Endothelial cell of umbilical vein (primary cell): Measurements from ENCODE around the gene SNRPN. TPM values are rescaled to one million over a fixed set of nuclear protein-coding genes. Genes with fewer than 3 reads are reported as not detected.

Source experiments
- BruUV-seq: library from RNA; stranded (reverse); fragments of 400-500 nt; replicated peaks from 2 replicates; lab custom pipeline; 2021; lab: Mats Ljungman, UMichigan
- CTCF ChIA-PET: fragments of 300-600, 350-600 bp; sonication (Branson Sonifier 250); formaldehyde crosslinking; loops from one replicate; lab custom pipeline; 2021; ENCODE audit warnings: antibody characterized with exemption, inconsistent platforms; lab: Charles Lee
- POLR2A ChIA-PET: fragments of 300-600, 350-600 bp; sonication (Branson Sonifier 250); formaldehyde crosslinking; loops from one replicate; lab custom pipeline; 2021; ENCODE audit warnings: antibody characterized with exemption, inconsistent platforms; lab: Charles Lee
- DNase-seq: peaks from one replicate; pipeline ENCODE4 v3.0.0-alpha.2; 2011; ENCODE audit warnings: low read depth, low spot score
- FAIRE-seq: peaks from 2 replicates; lab custom pipeline; 2011; peaks lifted over from hg19 to GRCh38; lab: Jason Lieb, UNC
- H2AFZ ChIP-seq: 2 replicates; pipeline ENCODE4 v1.6.0; 2012; ENCODE audit warnings: low read depth, low read length, control low read depth, inconsistent platforms
- H3K27ac ChIP-seq: 2 replicates; pipeline ENCODE4 v1.5.1; 2011; ENCODE audit warnings: low read depth, mild to moderate bottlenecking, control low read depth, low read length, moderate library complexity; ENCODE audit not compliant: insufficient read depth
- H3K27me3 ChIP-seq, 2 experiments: 2 replicates each; pipeline versions ENCODE4 v1.6.0 to v1.6.1; 2011; ENCODE audit warnings: low read length in 2 of 2, mixed read lengths in 1 of 2; ENCODE audit not compliant: control insufficient read depth in 2 of 2, insufficient read depth in 2 of 2
- H3K36me3 ChIP-seq, 2 experiments: 2 replicates in 1 of 2; 3 replicates in 1 of 2; pipeline ENCODE4 v1.5.1; 2011; ENCODE audit warnings: low read length in 2 of 2, mild to moderate bottlenecking in 1 of 2, moderate library complexity in 1 of 2; ENCODE audit not compliant: control insufficient read depth in 2 of 2, insufficient read depth in 2 of 2; ENCODE audit errors: extremely low read depth in 1 of 2
- H3K4me1 ChIP-seq: 3 replicates; pipeline ENCODE4 v1.5.1; 2011; ENCODE audit warnings: mild to moderate bottlenecking, low read length; ENCODE audit not compliant: control insufficient read depth, insufficient read depth; ENCODE audit errors: extremely low read depth
- H3K4me2 ChIP-seq: 2 replicates; pipeline ENCODE4 v1.6.1; 2011; ENCODE audit warnings: low read length, control low read depth, mixed read lengths; ENCODE audit not compliant: insufficient read depth
- H3K4me3 ChIP-seq, 3 experiments: fragments of 200-600 bp in 1 of 3; sonication (generic), shearing (Covaris generic) in 1 of 3; replicated peaks in 1 of 3; 2 replicates each; pipeline ENCODE4 v1.5.1; 2011 to 2016; ENCODE audit warnings: control low read depth in 3 of 3, low read length in 3 of 3, mild to moderate bottlenecking in 2 of 3, inconsistent platforms in 1 of 3, low read depth in 1 of 3, moderate library complexity in 1 of 3; ENCODE audit not compliant: insufficient read depth in 1 of 3
- H3K79me2 ChIP-seq: 2 replicates; pipeline ENCODE4 v1.6.0; 2012; ENCODE audit warnings: low read length, inconsistent platforms; ENCODE audit not compliant: control insufficient read depth, insufficient read depth
- H3K9ac ChIP-seq: replicated peaks from 2 replicates; pipeline ENCODE3; 2011; ENCODE audit warnings: low read length, control low read depth; ENCODE audit not compliant: insufficient read depth; ENCODE audit errors: extremely low read depth
- H3K9me1 ChIP-seq: replicated peaks from 3 replicates; pipeline ENCODE4 v1.6.0; 2011; ENCODE audit warnings: mild to moderate bottlenecking, low read length; ENCODE audit not compliant: control insufficient read depth, insufficient read depth; ENCODE audit errors: extremely low read depth
- H3K9me3 ChIP-seq: replicated peaks from 2 replicates; pipeline ENCODE4 v1.5.1; 2012; ENCODE audit warnings: low read length, inconsistent platforms; ENCODE audit not compliant: control insufficient read depth, insufficient read depth
- H4K20me1 ChIP-seq: replicated peaks from 2 replicates; pipeline ENCODE3; 2011; ENCODE audit warnings: mild to moderate bottlenecking, low read length; ENCODE audit not compliant: control insufficient read depth, insufficient read depth; ENCODE audit errors: extremely low read depth
- CTCF ChIP-seq, 2 donors: IDR thresholded peaks; 1 replicate in 1 of 2; 2 replicates in 1 of 2; pipeline ENCODE4 v1.5.1; 2011; ENCODE audit warnings: low read length in 2 of 2, mild to moderate bottlenecking in 2 of 2, moderate library complexity in 2 of 2, control low read depth in 1 of 2, inconsistent platforms in 1 of 2, low read depth in 1 of 2; ENCODE audit not compliant: insufficient read depth in 1 of 2; ENCODE audit errors: extremely low read depth in 1 of 2
- EZH2 ChIP-seq: IDR thresholded peaks from 2 replicates; pipeline ENCODE4 v1.6.1; 2012; ENCODE audit warnings: borderline replicate concordance, low read depth, mild to moderate bottlenecking, moderate library complexity, low read length, inconsistent platforms; ENCODE audit not compliant: severe bottlenecking
- FOS ChIP-seq: IDR thresholded peaks from 2 replicates; pipeline ENCODE4 v1.6.1; 2011; ENCODE audit warnings: mild to moderate bottlenecking, low read length, moderate library complexity, borderline replicate concordance; ENCODE audit not compliant: insufficient read depth
- GATA2 ChIP-seq: IDR thresholded peaks from 2 replicates; pipeline ENCODE4 v1.7.0; 2011; ENCODE audit warnings: low read depth, mild to moderate bottlenecking, moderate library complexity, mixed read lengths, low read length; ENCODE audit not compliant: insufficient read length, insufficient read depth
- JUN ChIP-seq: IDR thresholded peaks from 2 replicates; pipeline ENCODE4 v1.6.1; 2011; ENCODE audit warnings: borderline replicate concordance, low read depth; ENCODE audit not compliant: insufficient read length, insufficient read depth
- MYC ChIP-seq: IDR thresholded peaks from one replicate; pipeline ENCODE4 v1.6.1; 2011; ENCODE audit warnings: mild to moderate bottlenecking, low read depth, low read length
- POLR2A ChIP-seq: IDR thresholded peaks from 2 replicates; pipeline ENCODE4 v1.6.1; 2012; ENCODE audit warnings: low read depth, mild to moderate bottlenecking, control low read depth, low read length
- POLR2AphosphoS5 ChIP-seq: IDR thresholded peaks from 2 replicates; pipeline ENCODE4 v1.6.1; 2012; ENCODE audit warnings: low read depth, mild to moderate bottlenecking, control low read depth, low read length, moderate library complexity; ENCODE audit not compliant: insufficient read depth
- dilution Hi-C: fragments of 300-500 bp; cut with MboI; formaldehyde crosslinking; loops from one replicate; pipeline ENCODE4 v1.15.0; 2019; ENCODE audit warnings: low sequenced_read_pairs; ENCODE audit not compliant: extremely low pct_ligation_motif_present
- intact Hi-C: fragments of 100-400 bp; cut with micrococcal nuclease; formaldehyde crosslinking; loops from one replicate; pipeline ENCODE4 v1.10.0; 2022
- polyA plus RNA-seq, 4 experiments: library from polyadenylated mRNA; depleted of rRNA in 3 of 4; stranded (reverse) in 3 of 4; unstranded in 1 of 4; fragments of >200 nt; gene quantifications; 2 replicates each; pipeline versions ENCODE4 v1.2.1 to v1.2.3, GENCODE V29; 2011 to 2012; ENCODE audit warnings: missing spikeins in 1 of 4
- total RNA-seq: library from RNA; stranded (reverse); gene quantifications from 2 replicates; pipeline ENCODE4 v1.2.3, GENCODE V29; 2021
- TF ChIP-seq, protein P1 (sequence below): IDR thresholded peaks from 2 replicates; pipeline ENCODE4 v1.6.1; 2011; ENCODE audit not compliant: insufficient read depth, insufficient read length

The SNRPN gene
- total and polyA plus RNA-seq, 2 donors (not counting 3 experiments of a cell fraction or from before 2014, with no cell fraction given), result 103 to 163 TPM

DNA sequence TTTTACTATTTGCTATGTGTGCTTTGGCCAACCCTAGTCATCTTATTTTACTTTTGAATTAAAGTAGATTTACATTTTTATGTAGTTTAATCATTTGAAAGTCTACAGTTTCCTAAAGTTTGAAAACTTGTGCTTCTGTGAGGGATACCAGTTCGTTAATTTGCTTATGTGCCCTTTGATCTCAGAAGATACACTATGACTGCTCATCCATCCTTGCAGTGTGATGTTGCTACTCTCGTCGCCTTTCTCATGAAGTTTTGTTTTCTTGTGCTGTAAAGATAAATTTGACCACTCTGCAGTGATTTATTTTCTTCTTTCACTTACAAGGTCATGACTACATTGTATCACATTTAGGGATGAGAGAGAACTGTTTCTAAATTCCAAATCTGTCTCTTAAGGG is 16.3 kb downstream of the SNRPN start:
- no peak for FAIRE-seq
- Histone ChIP-seq H3K27ac (no peak overlapping the region), H3K79me2 (no peaks in the 10 kb centered on the region), H3K4me1 (no peaks in the 10 kb centered on the region), H3K9me3 (no peaks in the 10 kb centered on the region), H3K4me2 (no peak overlapping the region), H3K36me3 (peaks cover 1 to 5% of the 10 kb centered on the region in 2 experiments), H2AFZ (no peak overlapping the region), H3K9me1 (no peaks in the 10 kb centered on the region), H4K20me1 (no peaks in the 10 kb centered on the region), H3K9ac (no peak overlapping the region), H3K27me3 (no peaks in the 10 kb centered on the region), H3K4me3 (no peak overlapping the region)
- intact Hi-C loops (no loop called here), dilution Hi-C loops (no loop called here)
- DNase-seq, result no peak
- BruUV-seq, result no TSS peak
- TF ChIP-seq FOS (no peak), GATA2 (no peak), POLR2A (no peak), MYC (no peak), JUN (no peak), POLR2AphosphoS5 (no peak), CTCF (IDR thresholded peaks at IDR 0.05; ENCODE audit: extremely low read depth in 1 of 2, insufficient read depth in 1 of 2, low read depth in 1 of 2, low read length in 2 of 2) (no peak), EZH2 (no peak)
- TF ChIP-seq, protein P1, sequence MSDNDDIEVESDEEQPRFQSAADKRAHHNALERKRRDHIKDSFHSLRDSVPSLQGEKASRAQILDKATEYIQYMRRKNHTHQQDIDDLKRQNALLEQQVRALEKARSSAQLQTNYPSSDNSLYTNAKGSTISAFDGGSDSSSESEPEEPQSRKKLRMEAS, result no peak
- POLR2A ChIA-PET, result no interaction called here
- CTCF ChIA-PET, result no interaction called here
